Fibroblast of lung (primary cell): ENCODE data around the gene CCDC78. TPM values are rescaled to one million over a fixed set of nuclear protein-coding genes. Genes with fewer than 3 reads are reported as not detected.
A peak's percentile ranks its signal among the peaks of the same experiment; 100 is the strongest.

ENCODE experiments used
- DNase-seq, 2 donors: peaks; one replicate each; pipeline versions ENCODE4 v3.0.0 to v3.0.0-alpha.2; 2010; ENCODE audit warnings: low read depth in 2 of 2
- H2AFZ ChIP-seq: 2 replicates; pipeline ENCODE4 v1.5.1; 2012; ENCODE audit warnings: low read length, control low read depth, inconsistent platforms
- H3K27ac ChIP-seq: 2 replicates; pipeline ENCODE4 v1.5.1; 2011; ENCODE audit warnings: low read length, control low read depth; ENCODE audit not compliant: insufficient read depth
- H3K27me3 ChIP-seq: 2 replicates; pipeline ENCODE4 v1.5.1; 2011; ENCODE audit warnings: mild to moderate bottlenecking, low read length; ENCODE audit not compliant: control insufficient read depth, insufficient read depth
- H3K36me3 ChIP-seq: 2 replicates; pipeline ENCODE4 v1.5.1; 2011; ENCODE audit warnings: low read length; ENCODE audit not compliant: control insufficient read depth, insufficient read depth
- H3K4me1 ChIP-seq: 2 replicates; pipeline ENCODE4 v1.5.1; 2011; ENCODE audit warnings: low read length; ENCODE audit not compliant: control insufficient read depth, insufficient read depth; ENCODE audit errors: extremely low read depth
- H3K4me2 ChIP-seq: 2 replicates; pipeline ENCODE4 v1.5.1; 2011; ENCODE audit warnings: low read length, control low read depth; ENCODE audit not compliant: insufficient read depth; ENCODE audit errors: extremely low read depth
- H3K4me3 ChIP-seq, 4 experiments: fragments of 200-600 bp in 1 of 4; sonication (generic) in 1 of 4; replicated peaks in 1 of 4; 2 replicates each; pipeline ENCODE4 v1.5.1; 2011 to 2016; ENCODE audit warnings: low read length in 4 of 4, low read depth in 3 of 4, mild to moderate bottlenecking in 3 of 4, control low read depth in 2 of 4, inconsistent platforms in 1 of 4, mixed read lengths in 1 of 4; ENCODE audit not compliant: insufficient read depth in 1 of 4; ENCODE audit errors: control extremely low read depth in 1 of 4
- H3K79me2 ChIP-seq: 2 replicates; pipeline ENCODE4 v1.5.1; 2012; ENCODE audit warnings: mild to moderate bottlenecking, low read length, inconsistent platforms; ENCODE audit not compliant: control insufficient read depth, insufficient read depth
- H3K9ac ChIP-seq: 2 replicates; pipeline ENCODE4 v1.5.1; 2011; ENCODE audit warnings: mild to moderate bottlenecking, low read length, control low read depth; ENCODE audit not compliant: insufficient read depth
- H3K9me3 ChIP-seq: 2 replicates; pipeline ENCODE4 v1.5.1; 2012; ENCODE audit warnings: low read depth, low read length; ENCODE audit not compliant: control insufficient read depth, insufficient read depth
- H4K20me1 ChIP-seq: 2 replicates; pipeline ENCODE4 v1.5.1; 2011; ENCODE audit warnings: low read length; ENCODE audit not compliant: control insufficient read depth, insufficient read depth; ENCODE audit errors: extremely low read depth
- EZH2 ChIP-seq: IDR thresholded peaks from 2 replicates; pipeline ENCODE4 v1.5.1; 2012; ENCODE audit warnings: low read length, control low read depth, mild to moderate bottlenecking; ENCODE audit errors: missing control alignments
- polyA plus RNA-seq, 2 donors: library from polyadenylated mRNA; depleted of rRNA in 1 of 2; stranded (reverse) in 1 of 2; unstranded in 1 of 2; fragments of >200 nt; gene quantifications; 2 replicates each; pipeline ENCODE4 v1.2.1, GENCODE V29; 2011 to 2012; ENCODE audit warnings: missing spikeins in 1 of 2
- total RNA-seq: library from RNA; depleted of rRNA; stranded (reverse); fragments of >200 nt; gene quantifications from 2 replicates; pipeline ENCODE4 v1.2.1, GENCODE V29; 2014
- TF ChIP-seq, protein P1 (sequence below), 2 donors: IDR thresholded peaks in 1 of 2; conservative IDR thresholded peaks in 1 of 2; 1 replicate in 1 of 2; 2 replicates in 1 of 2; pipeline ENCODE4 v1.5.1; 2011 to 2012; ENCODE audit warnings: low read length in 2 of 2, control low read depth in 1 of 2, inconsistent platforms in 1 of 2, low read depth in 1 of 2, mild to moderate bottlenecking in 1 of 2

CCDC78 gene
- total and polyA plus RNA-seq, 2 donors (not counting 1 experiment from before 2014, with no cell fraction given): 0.50 to 1.8 TPM

DNA sequence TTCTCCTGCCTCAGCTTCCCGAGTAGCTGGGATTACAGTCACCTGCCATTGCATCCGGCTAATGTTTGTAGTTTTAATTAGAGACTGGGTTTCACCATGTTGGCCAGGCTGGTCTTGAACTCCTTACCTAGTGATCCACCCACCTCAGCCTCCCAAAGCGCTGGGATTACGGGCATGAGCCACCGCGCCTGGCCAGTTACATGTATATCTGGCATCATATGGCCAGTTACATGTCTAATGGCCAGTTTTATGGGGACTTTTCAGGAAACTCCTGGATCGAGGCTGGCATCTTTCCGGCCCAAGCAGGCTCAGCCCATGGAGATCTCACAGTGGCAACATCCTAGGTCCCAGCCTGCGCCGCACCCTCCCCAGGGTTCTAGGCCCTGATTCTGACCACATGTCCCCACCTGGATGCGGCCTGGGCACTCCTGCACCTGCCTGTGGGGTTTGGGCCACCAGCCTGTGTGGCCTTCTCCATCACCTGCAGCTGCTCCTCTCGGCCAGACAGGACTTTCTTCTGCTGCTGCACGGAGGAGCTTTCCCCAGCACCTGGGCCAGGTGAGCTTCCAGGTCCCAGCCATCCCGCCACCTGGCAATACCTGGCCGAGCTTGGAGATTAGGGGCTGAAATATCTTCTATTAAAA lies 15.9 kb upstream of the CCDC78 start:
- Histone ChIP-seq H3K9ac (no peak overlapping the region), H3K4me1 (no peaks in the 10 kb centered on the region), H3K9me3 (no peaks in the 10 kb centered on the region), H3K36me3 (peaks cover 3% of the 10 kb centered on the region), H3K79me2 (peaks cover 3% of the 10 kb centered on the region), H3K27ac (no peak overlapping the region), H3K4me2 (no peak overlapping the region), H2AFZ (no peak overlapping the region), H3K27me3 (no peaks in the 10 kb centered on the region), H4K20me1 (no peaks in the 10 kb centered on the region), H3K4me3 (no peak overlapping the region)
- DNase-seq: no peak
- TF ChIP-seq, protein P1, sequence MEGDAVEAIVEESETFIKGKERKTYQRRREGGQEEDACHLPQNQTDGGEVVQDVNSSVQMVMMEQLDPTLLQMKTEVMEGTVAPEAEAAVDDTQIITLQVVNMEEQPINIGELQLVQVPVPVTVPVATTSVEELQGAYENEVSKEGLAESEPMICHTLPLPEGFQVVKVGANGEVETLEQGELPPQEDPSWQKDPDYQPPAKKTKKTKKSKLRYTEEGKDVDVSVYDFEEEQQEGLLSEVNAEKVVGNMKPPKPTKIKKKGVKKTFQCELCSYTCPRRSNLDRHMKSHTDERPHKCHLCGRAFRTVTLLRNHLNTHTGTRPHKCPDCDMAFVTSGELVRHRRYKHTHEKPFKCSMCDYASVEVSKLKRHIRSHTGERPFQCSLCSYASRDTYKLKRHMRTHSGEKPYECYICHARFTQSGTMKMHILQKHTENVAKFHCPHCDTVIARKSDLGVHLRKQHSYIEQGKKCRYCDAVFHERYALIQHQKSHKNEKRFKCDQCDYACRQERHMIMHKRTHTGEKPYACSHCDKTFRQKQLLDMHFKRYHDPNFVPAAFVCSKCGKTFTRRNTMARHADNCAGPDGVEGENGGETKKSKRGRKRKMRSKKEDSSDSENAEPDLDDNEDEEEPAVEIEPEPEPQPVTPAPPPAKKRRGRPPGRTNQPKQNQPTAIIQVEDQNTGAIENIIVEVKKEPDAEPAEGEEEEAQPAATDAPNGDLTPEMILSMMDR (conservative IDR thresholded peaks at IDR 0.05 in 1 of 2, IDR thresholded peaks at IDR 0.05 in 1 of 2; ENCODE audit: low read depth in 1 of 2, low read length in 2 of 2): no peak
- no peak for TF ChIP-seq EZH2

DNA sequence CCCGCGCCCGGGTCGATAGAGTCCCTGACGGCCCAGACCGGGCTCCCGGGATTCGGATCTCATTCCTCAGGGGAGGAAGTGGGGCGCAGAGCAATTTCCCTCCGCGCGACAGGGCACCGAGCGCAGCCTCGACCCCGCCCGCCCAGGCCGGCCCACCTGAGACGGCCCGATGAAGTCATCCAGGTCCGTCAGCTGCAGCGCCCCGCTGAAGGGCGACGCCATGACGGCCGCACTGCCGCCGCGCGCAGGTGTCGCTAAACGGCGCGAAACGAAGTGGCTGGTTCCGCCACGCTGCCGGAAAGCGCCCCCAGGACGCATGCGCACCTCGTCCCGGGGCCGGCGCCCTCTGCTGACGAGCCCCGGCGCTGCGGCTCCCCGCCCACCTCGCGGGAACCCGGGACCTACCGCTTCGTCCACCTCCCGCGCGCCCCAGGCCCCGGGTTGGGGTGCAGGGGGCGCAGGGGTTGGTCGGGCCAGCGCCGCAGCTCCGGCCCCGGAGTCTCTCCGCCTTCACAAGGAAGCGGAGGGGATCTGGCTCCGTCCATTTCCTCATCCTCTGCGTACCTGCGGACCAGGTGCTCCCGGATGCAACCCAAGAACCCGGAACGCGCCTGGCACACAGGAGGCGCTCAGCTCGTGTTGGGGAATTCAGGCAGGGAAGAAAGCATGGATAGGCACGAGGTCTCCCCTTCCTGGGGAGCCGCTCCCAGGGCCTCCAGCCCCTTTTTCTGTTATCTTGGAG lies 14.7 kb upstream of the CCDC78 start, which contains the start of gene CIAO3:
Gene CIAO3 (minus strand): TSS at position 234 of the 742 bp plus-strand sequence. CDS start 12 bp downstream, at position 222.
- Histone ChIP-seq H3K27me3 (no peaks in the 10 kb centered on the region), H3K36me3 (peaks cover 8% of the 10 kb centered on the region), H3K79me2 (peaks cover 3% of the 10 kb centered on the region), H3K4me1 (no peaks in the 10 kb centered on the region), H3K9ac (peak within 1 kb of the TSS; percentile 60), H3K9me3 (no peaks in the 10 kb centered on the region), H4K20me1 (no peaks in the 10 kb centered on the region), H3K4me3 (peak within 1 kb of the TSS; percentile 55 to 91 (median 64)), H2AFZ (peak within 1 kb of the TSS; percentile 76), H3K27ac (peak within 1 kb of the TSS; percentile 24), H3K4me2 (peak within 1 kb of the TSS; percentile 90)
- TF ChIP-seq EZH2: no peak
- TF ChIP-seq, protein P1 (conservative IDR thresholded peaks at IDR 0.05 in 1 of 2, IDR thresholded peaks at IDR 0.05 in 1 of 2; ENCODE audit: low read depth in 1 of 2, low read length in 2 of 2): peak; percentile 49 to 57
- DNase-seq: peak; percentile 88 to 92

DNA sequence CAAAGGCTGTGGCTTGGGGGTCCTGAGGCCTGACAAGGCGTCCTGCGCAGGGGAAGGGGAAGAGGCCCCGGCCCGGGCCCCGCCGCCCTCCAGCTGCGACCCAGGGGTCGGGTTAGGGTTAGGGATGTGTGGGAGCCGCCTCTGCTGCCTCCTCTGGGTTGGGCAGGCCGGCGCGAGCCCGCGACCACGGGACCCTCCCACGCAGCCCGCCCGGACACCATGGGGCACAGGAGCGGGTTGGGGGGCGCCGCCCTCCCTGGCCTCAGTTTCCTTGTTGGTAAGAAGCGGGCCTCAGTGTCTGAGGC lies 14.2 kb upstream of the CCDC78 start:
- H3K4me3 ChIP-seq: peak overlapping the region; percentile 55 to 91 (median 64)
- H4K20me1 ChIP-seq: no peaks in the 10 kb centered on the region
- TF ChIP-seq EZH2: no peak
- TF ChIP-seq, protein P1 (conservative IDR thresholded peaks at IDR 0.05 in 1 of 2, IDR thresholded peaks at IDR 0.05 in 1 of 2; ENCODE audit: low read depth in 1 of 2, low read length in 2 of 2): no peak
- peak overlapping the region; percentile 24 for H3K27ac ChIP-seq
- H3K27me3 ChIP-seq: no peaks in the 10 kb centered on the region
- peaks cover 8% of the 10 kb centered on the region for H3K36me3 ChIP-seq
- peaks cover 3% of the 10 kb centered on the region for H3K79me2 ChIP-seq
- no peak overlapping the region for H2AFZ ChIP-seq
- no peaks in the 10 kb centered on the region for H3K9me3 ChIP-seq
- H3K9ac ChIP-seq: peak overlapping the region; percentile 60
- peak overlapping the region; percentile 79 for H3K4me2 ChIP-seq
- DNase-seq: no peak
- no peaks in the 10 kb centered on the region for H3K4me1 ChIP-seq
